Measurements from ENCODE around the gene SMURF2.
"Not testable (repeated sequence)": the region's sequence is repeated elsewhere in the genome, so short reads cannot be mapped to it uniquely, and the experiment has no call there.

Gene SMURF2

DNA sequence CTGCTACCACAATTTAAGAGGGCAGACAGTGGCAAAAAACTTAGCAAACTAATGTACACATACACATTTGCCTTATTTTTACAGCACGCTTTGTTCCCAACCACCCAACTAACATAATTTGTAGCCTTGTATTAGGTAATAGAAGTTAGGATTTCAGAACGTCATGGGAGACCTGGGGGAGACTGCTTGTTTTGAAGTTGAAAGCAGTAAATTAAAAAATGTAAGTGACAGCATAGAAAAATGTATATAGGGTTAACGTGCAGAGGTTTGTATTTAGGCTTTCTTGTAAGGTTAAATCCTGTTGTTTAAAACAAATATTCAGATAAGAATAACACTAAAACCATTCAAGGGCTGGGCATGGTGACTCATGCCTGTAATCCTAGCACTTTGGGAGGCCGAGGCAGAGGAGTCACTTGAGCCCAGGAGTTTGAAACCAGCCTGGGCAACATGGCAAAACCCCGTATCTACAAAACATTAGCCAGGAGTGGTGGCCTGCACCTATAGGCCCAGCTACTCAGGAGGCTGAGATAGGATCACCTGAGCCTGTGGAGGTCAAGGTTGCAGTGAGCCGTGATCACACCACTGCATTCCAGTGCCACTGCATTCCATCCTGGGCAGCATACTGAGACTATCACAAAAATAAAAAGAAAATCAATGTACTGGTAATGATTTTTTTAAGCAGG lies 2.3 kb upstream of the SMURF2 start:
- DNase-seq, result not testable (repeated sequence)

DNA sequence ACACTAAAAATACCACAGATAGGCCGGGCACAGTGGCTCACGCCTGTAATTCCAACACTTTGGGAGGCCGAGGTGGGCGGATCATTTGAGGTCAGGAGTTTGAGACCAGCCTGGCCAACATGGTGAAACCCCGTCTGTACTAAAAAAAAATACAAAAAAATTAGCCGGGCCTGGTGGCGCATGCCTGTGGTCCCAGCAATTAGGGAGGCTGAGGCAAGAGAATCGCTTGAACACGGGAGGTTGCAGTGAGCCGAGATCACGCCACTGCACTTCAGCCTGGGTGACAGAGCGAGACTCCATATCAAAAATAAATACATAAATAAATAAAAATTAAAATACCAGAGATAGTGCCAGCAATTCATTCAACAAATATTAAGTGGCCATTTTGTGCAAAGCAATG lies 1.7 kb upstream of the SMURF2 start:
- not testable (repeated sequence) for DNase-seq

- no peak for DNase-seq
Observed at GRCh38 chr17:64662774-64663367, 764 bp upstream of the SMURF2 start.

DNA sequence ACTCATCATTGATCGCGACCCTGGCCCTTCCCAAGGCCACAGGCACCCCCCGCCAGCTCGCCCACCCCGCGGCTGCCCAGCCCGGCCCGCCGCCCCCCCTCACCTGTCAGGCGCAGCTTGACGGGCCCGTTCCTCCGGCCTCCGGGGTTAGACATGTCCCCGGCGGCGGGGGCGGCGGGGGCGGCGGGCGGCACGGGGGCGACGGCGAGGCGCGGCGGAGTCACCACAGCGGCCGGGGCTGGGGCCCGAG lies 456 bp downstream of the SMURF2 start:
- no peak for DNase-seq

DNA sequence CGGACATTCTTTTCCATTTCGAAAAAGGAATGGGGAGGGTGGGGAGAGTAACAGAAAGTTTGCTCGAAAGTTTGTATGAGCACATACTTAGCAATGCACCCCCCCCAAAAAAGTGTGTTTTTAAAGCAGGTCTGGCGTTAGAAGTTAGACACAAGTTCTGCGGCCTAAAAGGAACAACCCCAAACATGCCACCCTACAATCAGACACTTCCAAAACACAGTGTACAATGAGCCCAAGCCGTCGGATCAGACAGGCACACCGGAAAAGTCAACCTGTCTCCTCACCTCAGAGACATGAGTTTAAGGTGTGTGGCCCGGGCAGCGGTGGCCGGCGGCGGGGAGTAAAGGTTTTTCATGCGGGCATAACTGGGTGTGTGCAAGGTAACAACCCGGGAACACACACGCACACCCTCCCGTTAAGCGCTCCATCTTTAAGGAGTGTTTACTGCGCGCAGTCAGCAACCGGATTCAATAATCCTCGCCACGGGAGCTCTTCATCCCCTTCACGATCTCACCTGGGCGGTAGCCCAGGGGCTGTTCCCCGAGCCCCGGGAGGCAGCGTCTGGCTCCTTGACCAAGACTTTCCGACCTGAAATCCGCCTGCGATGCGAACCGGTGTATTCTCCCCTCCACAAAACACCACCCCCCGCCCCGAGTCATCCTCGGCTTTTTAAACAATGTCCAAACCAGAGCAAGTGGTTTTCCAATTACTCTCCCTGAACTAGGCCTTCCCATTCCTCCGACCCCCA lies 955 bp downstream of the SMURF2 start:
- not testable (repeated sequence) for DNase-seq

GRCh38 chr17:64660195-64660977 lies 1.7 kb downstream of the SMURF2 start:
- not testable (repeated sequence) for DNase-seq

- DNase-seq, result no peak
Observed at GRCh38 chr17:64658931-64659330, 3.2 kb downstream of the SMURF2 start.

DNA sequence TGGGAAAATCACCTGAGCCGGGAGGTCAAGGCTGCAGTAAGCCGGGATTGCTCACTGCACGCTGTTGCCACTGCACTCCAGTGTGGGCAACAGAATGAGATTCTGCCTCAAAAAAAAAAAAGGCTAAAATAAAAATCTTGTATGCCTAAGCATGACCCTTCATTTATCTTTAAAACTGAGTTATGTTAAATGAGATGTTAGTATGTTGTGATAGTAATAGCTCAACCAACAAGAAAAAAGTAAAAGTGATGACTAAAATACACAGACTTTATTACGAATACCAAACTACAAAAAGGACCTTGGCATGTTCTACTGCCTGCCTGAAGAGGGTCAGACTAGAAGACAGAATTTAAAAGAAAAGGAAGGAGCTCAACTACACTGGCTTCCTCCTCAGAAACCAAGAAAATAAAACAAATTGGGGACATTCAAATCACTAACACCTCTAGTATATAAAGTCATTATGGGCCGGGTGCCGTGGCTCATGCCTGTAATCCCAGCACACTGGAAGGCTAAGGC lies 4.4 kb downstream of the SMURF2 start:
- DNase-seq, result no peak

- no peak for DNase-seq
Observed at GRCh38 chr17:64655704-64656103, 6.4 kb downstream of the SMURF2 start.

GRCh38 chr17:64653985-64654355 lies 8.1 kb downstream of the SMURF2 start:
- no peak for DNase-seq

GRCh38 chr17:64653325-64653984 lies 8.7 kb downstream of the SMURF2 start:
- no peak for DNase-seq

- DNase-seq, result no peak
Observed at GRCh38 chr17:64651889-64652288, 10.2 kb downstream of the SMURF2 start.

DNA sequence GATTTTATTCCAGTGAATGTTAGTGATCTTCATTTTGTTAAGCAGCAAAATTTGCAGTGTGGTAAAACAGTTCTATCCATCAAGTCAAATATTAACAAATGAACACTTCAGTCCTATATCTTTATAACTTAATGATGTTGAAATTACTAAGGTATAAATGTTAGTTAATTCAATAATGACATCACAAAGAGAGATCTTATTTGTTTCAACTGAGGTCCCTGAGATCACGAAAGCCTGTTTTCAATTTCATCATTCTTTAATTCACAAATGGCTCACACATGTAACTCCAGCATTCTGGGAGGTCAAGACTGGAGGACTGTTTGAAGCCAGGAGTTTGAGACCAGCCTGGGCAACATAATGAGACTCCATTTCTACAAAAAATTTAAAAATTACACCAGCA lies 13.9 kb downstream of the SMURF2 start:
- DNase-seq, result no peak

DNA sequence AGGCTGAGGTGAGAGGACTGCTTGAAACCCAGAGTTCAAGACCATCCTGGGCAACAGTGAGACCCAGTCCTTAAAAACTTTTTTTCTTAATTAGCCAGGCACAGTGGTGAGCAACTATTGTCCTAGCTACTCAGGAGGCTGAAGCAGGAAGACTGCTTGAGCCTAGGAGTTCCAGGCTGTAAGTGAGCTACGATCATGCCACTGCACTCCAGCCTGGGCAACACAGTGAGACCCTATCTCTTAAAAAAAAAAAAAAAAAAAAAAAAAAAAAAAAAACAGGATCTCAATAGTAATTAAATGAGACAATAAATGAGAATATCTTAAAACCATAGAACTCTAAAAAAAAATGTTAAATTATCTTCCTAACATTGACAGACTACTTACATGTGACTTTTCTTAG lies 14.3 kb downstream of the SMURF2 start:
- no peak for DNase-seq

- no peak for DNase-seq
Observed at GRCh38 chr17:64639516-64639915, 22.6 kb downstream of the SMURF2 start.

DNA sequence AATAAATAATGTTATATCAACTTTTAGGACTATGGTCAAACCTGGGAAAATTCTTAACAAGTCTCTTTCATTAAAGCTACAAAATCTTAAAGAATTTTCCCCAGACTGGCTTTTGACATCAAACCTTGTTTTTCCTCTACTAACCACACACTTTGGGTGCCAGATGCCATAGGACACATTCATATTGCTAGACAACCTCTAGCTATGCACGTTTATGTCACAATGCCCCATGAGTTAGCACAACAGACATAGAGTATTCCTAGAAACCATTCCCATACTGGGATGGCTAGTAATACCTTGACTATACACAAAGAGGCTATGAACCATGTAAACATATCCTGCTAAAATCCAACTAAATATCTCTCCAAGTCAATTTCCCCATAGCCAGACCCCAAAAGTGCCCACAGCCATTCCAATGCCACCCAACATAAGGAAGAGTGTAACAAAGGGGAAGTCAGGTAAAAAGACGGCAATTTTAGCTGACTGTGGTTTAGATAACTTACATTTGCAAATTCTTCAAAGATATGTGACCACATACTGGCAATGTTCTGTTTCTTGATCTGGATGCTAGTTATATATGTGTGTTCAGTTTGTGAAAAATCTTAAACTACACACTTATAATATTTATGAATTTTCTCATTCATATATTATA lies 23.4 kb downstream of the SMURF2 start:
- DNase-seq, result no peak

DNA sequence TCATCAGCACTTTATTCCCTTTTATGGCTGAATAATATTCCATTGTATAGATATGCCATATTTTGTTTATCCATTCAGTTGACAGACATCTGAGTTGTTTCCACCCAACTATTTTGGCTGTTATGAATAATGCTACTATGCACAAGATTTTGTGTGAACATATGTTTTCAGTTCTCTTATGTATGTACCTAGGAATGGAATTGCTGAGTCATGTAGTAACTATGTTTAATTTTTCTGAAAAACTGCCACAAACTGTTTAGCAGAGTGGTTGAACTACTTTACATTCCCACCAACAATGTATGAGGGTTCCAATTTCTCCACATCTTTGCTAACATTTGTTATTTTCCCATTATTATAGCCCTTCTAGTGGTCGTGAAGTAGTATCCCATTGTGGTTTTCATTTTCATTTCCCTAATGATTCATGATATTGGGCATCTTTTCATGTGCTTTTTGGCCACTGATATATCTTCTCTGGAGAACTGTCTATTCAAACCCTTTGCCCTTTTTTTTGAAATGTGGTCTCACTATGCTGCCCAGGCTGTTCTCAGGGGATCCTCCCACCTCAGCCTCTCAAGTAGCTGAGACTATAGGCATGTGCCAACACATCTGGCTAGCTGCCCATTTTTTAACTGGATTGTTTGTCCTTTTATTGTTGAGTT lies 26.3 kb downstream of the SMURF2 start:
- DNase-seq, result no peak

DNA sequence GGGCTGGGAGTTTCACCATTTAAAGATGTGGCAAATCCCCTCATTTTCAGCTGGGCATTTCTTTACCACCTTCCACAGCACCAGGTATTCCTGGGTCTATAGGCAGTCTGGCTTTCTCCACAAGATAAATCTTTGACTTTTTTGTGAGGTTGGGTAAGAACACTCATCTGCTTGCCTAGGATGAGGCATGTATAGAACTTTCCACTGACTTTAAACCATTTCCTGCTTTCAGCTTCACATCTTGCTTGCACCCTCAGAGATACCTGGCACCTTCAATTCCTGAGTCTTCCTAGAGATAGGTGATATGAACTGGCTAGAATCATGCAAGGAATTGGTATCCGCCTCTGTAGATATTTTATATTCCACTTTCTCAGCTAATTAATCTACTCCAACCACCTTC lies 27.9 kb downstream of the SMURF2 start:
- DNase-seq, result no peak

GRCh38 chr17:64632606-64633005 lies 29.5 kb downstream of the SMURF2 start:
- no peak for DNase-seq

DNA sequence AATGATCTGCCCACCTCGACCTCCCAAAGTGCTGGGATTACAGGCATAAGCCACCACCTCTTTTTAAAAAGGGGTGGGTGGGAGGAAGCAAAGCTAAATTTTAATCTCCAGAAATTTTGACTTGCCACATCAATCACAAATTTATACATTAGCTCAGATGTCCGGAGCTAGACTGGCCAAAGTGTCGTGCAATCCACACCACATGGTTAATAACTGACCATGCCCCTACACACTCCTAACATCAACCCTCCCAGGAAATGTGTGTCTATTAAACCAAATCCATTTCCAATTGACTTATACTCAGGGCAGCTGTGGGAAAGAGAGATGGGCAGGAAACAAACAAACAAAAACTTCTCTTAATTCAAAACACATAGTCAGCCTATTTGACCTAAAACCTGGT lies 29.9 kb downstream of the SMURF2 start:
- no peak for DNase-seq

- no peak for DNase-seq
Observed at GRCh38 chr17:64630309-64631223, 31.5 kb downstream of the SMURF2 start.

All from SHP77 treated with DMSO at 0.1 percent for 48 hours (cell line).